LNCaP clone FGC (cell line): ENCODE data around the gene GPR37L1.

ENCODE experiments used
- DNase-seq: peaks from one replicate; pipeline ENCODE4 v3.0.0-alpha.2; 2011; ENCODE audit warnings: low read depth
- H3K4me3 ChIP-seq: 2 replicates; pipeline ENCODE4 v1.5.1; 2011; ENCODE audit warnings: mild to moderate bottlenecking, low read depth, low read length, control low read depth
- CTCF ChIP-seq: IDR thresholded peaks from 2 replicates; pipeline ENCODE4 v1.5.1; 2012; ENCODE audit warnings: mild to moderate bottlenecking; ENCODE audit not compliant: control insufficient read depth, insufficient read depth; ENCODE audit errors: extremely low read depth

Gene GPR37L1

GRCh38 chr1:202150187-202150586 is 27.5 kb downstream of the GPR37L1 start:
- TF ChIP-seq CTCF, result no peak
- no peak overlapping the region for H3K4me3 ChIP-seq
- no peak for DNase-seq

GRCh38 chr1:202150602-202151001 is 27.9 kb downstream of the GPR37L1 start:
- H3K4me3 ChIP-seq, result no peak overlapping the region
- no peak for TF ChIP-seq CTCF
- DNase-seq, result no peak

- H3K4me3 ChIP-seq, result no peak overlapping the region
- no peak for TF ChIP-seq CTCF
- no peak for DNase-seq
Observed at GRCh38 chr1:202151045-202151444, 28.3 kb downstream of the GPR37L1 start.

- DNase-seq, result no peak
- no peak for TF ChIP-seq CTCF
- no peak overlapping the region for H3K4me3 ChIP-seq
Observed at GRCh38 chr1:202152399-202152798, 29.7 kb downstream of the GPR37L1 start.

GRCh38 chr1:202153284-202153683 is 30.6 kb downstream of the GPR37L1 start:
- DNase-seq, result no peak
- TF ChIP-seq CTCF, result no peak
- no peak overlapping the region for H3K4me3 ChIP-seq

GRCh38 chr1:202154148-202154765 is 31.5 kb downstream of the GPR37L1 start:
- no peak for TF ChIP-seq CTCF
- DNase-seq, result no peak

More at GRCh38 chr1:202154148-202154765, 31.5 kb downstream of the GPR37L1 start:
- no peak overlapping the region for H3K4me3 ChIP-seq
